Astrocyte of the cerebellum (primary cell): ENCODE data around the gene MXD1.

Experiments used
- DNase-seq: peaks from one replicate; pipeline ENCODE4 v3.0.0-alpha.2; 2011; ENCODE audit warnings: low read depth
- H3K4me3 ChIP-seq: 2 replicates; pipeline ENCODE4 v1.5.1; 2011; ENCODE audit warnings: mild to moderate bottlenecking, low read depth, low read length, moderate library complexity
- in situ Hi-C: cut with HindIII; loops from 2 replicates; pipeline ENCODE4 v1.10.0; 2017; ENCODE audit warnings: low sequenced_read_pairs
- TF ChIP-seq, protein P1 (sequence below): IDR thresholded peaks from 2 replicates; pipeline ENCODE4 v1.5.1; 2012; ENCODE audit warnings: low read length, low read depth, moderate library complexity, mild to moderate bottlenecking; ENCODE audit errors: missing control alignments

Gene MXD1

DNA sequence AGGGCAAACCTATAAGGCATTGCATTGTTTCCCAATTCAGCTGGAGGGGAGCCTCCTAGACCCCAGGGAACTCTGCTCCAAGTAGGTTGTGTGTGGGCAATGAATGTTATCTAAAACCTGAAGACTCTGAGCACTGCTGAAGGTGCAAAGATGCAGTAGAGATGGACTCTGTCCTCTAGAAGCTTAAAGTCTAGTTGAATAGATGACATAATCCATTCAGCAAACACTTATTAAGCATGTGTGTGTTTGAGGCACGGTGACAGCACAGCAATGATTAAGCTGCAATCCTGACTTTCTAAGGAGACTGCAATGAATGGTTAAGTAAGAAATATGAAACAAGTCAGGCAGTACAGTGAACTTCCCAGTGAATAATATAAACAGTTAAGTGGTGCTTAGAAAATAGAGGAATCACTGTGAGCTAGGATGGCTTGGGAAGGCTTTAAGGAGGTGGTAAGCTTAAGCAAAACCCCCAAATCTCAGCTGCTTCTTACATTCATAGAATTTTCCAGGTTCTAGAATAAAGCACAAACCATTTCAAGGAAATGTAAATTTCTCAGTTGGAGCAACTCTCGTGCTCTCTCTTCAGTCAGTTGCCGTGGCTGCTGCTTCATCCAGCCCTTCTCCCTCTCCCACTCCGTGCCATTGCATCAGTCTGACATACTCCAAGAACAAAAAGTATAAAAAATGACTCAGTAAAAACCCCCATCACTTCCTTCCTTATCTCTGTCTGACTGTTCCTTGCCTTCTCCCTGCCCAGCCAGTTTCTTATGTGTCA lies 19.1 kb downstream of the MXD1 start:
- in situ Hi-C loops: loop anchor here (10.0 kb wide), 1 partner anchor 211 kb away; no protein-coding TSS in a partner anchor
- TF ChIP-seq, protein P1, sequence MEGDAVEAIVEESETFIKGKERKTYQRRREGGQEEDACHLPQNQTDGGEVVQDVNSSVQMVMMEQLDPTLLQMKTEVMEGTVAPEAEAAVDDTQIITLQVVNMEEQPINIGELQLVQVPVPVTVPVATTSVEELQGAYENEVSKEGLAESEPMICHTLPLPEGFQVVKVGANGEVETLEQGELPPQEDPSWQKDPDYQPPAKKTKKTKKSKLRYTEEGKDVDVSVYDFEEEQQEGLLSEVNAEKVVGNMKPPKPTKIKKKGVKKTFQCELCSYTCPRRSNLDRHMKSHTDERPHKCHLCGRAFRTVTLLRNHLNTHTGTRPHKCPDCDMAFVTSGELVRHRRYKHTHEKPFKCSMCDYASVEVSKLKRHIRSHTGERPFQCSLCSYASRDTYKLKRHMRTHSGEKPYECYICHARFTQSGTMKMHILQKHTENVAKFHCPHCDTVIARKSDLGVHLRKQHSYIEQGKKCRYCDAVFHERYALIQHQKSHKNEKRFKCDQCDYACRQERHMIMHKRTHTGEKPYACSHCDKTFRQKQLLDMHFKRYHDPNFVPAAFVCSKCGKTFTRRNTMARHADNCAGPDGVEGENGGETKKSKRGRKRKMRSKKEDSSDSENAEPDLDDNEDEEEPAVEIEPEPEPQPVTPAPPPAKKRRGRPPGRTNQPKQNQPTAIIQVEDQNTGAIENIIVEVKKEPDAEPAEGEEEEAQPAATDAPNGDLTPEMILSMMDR: no peak
- peak; percentile 18 for DNase-seq

DNA sequence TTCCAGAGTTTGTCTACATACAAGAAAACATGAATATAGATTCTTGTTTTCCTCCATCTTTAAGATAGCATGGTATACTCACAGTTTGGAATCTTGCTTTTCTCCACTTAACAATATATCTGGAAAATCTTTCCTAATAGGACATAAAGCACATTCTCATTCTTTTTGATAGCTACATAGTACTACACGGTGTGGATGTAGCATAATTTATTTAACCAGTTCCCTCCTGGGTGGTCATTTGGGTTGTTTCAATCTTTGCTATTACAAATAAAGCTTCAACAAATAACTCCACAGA lies 19.7 kb downstream of the MXD1 start:
- no peak for DNase-seq
- in situ Hi-C loops: loop anchor here (10.0 kb wide), 1 partner anchor 210 kb away; no protein-coding TSS in a partner anchor
- no peak overlapping the region for H3K4me3 ChIP-seq
- TF ChIP-seq, protein P1: no peak

More for the DNA sequence above, 19.1 kb downstream of the MXD1 start:
- H3K4me3 ChIP-seq: no peak overlapping the region

DNA sequence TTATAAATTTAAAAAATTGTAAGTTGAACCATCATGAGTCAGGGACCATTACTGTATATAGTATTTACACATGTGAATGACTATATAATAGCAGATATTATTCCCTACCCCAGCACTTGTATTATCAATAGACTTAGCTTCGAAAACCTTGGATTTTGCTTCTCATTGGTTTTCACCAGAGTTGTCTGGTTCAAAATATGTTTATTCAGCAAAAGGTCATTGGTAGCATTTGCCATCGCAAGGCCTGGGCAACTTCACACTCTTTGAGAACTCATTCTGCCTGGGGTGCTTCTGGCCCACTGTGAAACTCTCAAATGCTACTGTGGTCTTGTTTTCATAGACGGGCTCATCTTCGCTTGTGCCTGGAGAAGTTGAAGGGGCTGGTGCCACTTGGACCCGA lies 20.1 kb downstream of the MXD1 start:
- TF ChIP-seq, protein P1: no peak
- no peak overlapping the region for H3K4me3 ChIP-seq
- DNase-seq: no peak
- in situ Hi-C loops: loop anchor here (10.0 kb wide), 1 partner anchor 210 kb away; no protein-coding TSS in a partner anchor

DNA sequence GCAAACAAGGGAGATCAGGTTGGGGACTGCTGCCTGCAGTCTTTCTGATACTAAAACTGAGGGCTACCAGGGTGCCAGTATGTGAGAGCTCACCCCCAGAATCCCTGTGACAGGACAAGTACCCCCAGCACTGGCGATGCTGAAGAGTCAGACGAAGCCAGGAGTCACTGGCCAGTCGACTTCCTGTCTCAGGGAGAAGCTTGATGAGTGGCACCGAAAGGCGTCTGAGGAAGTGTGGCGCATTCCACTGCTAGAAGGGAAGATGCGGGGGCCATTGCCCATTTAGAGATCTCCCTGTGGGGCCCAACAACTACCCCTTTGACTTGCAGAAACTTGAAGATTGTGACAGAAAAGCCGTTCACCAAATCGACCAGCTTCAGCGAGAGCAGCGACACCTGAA lies 22.0 kb downstream of the MXD1 start:
- TF ChIP-seq, protein P1: no peak
- in situ Hi-C loops: loop anchor here (10.0 kb wide), 1 partner anchor 208 kb away; no protein-coding TSS in a partner anchor
- no peak for DNase-seq
- no peak overlapping the region for H3K4me3 ChIP-seq

DNA sequence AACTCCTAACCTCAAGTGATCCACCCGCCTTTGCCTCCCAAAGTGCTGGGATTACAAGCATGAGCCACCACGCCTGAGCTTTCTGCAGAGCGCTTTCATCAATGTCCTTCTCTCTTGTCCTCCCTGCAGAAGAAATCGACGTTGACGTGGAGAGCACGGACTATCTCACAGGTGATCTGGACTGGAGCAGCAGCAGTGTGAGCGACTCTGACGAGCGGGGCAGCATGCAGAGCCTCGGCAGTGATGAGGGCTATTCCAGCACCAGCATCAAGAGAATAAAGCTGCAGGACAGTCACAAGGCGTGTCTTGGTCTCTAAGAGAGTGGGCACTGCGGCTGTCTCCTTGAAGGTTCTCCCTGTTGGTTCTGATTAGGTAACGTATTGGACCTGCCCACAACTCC lies 23.1 kb downstream of the MXD1 start:
- no peak for DNase-seq
- no peak overlapping the region for H3K4me3 ChIP-seq
- TF ChIP-seq, protein P1: no peak
- in situ Hi-C loops: loop anchor here (10.0 kb wide), 1 partner anchor 207 kb away; no protein-coding TSS in a partner anchor

DNA sequence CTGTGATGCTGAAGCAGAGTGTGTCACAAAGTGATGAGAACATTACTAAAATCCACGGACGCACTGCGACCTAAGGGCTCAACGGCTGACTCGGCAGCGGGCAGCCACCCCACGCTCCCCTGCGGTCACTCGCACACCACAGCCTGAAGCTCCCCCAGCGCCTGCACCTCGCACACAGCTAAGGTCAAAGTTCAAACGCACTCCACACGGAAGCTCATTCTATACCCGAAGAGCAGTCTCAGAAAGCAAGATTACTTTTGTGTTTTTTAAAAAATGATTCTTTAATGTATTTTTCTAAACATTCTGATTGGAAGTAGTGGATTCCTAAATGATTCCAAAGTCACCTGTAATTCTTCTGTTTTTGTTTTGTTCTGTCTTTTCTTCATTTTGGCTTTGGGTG lies 24.8 kb downstream of the MXD1 start:
- TF ChIP-seq, protein P1: no peak
- in situ Hi-C loops: loop anchor here (10.0 kb wide), 1 partner anchor 205 kb away; no protein-coding TSS in a partner anchor

More for the DNA sequence above, 24.8 kb downstream of the MXD1 start:
- DNase-seq: no peak
- H3K4me3 ChIP-seq: no peak overlapping the region
